Mucosa of rectum (tissue), 2 donors: Measurements from ENCODE around the gene INTS1.

Experiments
- H3K27ac ChIP-seq, 2 donors: one replicate each; pipeline ENCODE4 v1.7.0; 2013; ENCODE audit warnings: inconsistent platforms in 2 of 2, low read depth in 2 of 2, low read length in 2 of 2
- H3K27me3 ChIP-seq, 2 donors: one replicate each; pipeline ENCODE4 v1.7.0; 2013; ENCODE audit warnings: low read length in 2 of 2; ENCODE audit not compliant: control insufficient read depth in 2 of 2, insufficient read depth in 2 of 2
- H3K36me3 ChIP-seq, 2 donors: one replicate each; pipeline ENCODE4 v1.7.0; 2013; ENCODE audit warnings: low read length in 2 of 2; ENCODE audit not compliant: control insufficient read depth in 2 of 2, insufficient read depth in 2 of 2
- H3K4me1 ChIP-seq, 2 donors: one replicate each; pipeline ENCODE4 v1.7.0; 2013; ENCODE audit warnings: low read length in 2 of 2, mild to moderate bottlenecking in 1 of 2; ENCODE audit not compliant: control insufficient read depth in 2 of 2, insufficient read depth in 2 of 2
- H3K4me3 ChIP-seq, 2 donors: one replicate each; pipeline ENCODE4 v1.7.0; 2013; ENCODE audit warnings: low read length in 2 of 2
- H3K9ac ChIP-seq, 2 donors: one replicate each; pipeline ENCODE4 v1.7.0; 2013; ENCODE audit warnings: low read length in 2 of 2, low read depth in 1 of 2, mild to moderate bottlenecking in 1 of 2
- H3K9me3 ChIP-seq, 2 donors: one replicate each; pipeline ENCODE4 v1.7.0; 2013; ENCODE audit warnings: low read length in 2 of 2; ENCODE audit not compliant: control insufficient read depth in 2 of 2
- donor health status: healthy.
- donor health status: Normal muscosa, but diverticular disease.

INTS1 gene

GRCh38 chr7:1536455-1536742 is 32.2 kb upstream of the INTS1 start:
- peak overlapping the region; percentile 24 to 50 for H3K4me3 ChIP-seq
- H3K9me3 ChIP-seq, result no peaks in the 10 kb centered on the region
- H3K4me1 ChIP-seq, result peaks cover 41 to 48% of the 10 kb centered on the region in 2 donors
- H3K36me3 ChIP-seq, result peaks cover 28 to 30% of the 10 kb centered on the region in 2 donors
- H3K27ac ChIP-seq, result peak overlapping the region; percentile 88
- H3K9ac ChIP-seq, result peak overlapping the region; percentile 38 to 47
- H3K27me3 ChIP-seq, result no peaks in the 10 kb centered on the region

DNA sequence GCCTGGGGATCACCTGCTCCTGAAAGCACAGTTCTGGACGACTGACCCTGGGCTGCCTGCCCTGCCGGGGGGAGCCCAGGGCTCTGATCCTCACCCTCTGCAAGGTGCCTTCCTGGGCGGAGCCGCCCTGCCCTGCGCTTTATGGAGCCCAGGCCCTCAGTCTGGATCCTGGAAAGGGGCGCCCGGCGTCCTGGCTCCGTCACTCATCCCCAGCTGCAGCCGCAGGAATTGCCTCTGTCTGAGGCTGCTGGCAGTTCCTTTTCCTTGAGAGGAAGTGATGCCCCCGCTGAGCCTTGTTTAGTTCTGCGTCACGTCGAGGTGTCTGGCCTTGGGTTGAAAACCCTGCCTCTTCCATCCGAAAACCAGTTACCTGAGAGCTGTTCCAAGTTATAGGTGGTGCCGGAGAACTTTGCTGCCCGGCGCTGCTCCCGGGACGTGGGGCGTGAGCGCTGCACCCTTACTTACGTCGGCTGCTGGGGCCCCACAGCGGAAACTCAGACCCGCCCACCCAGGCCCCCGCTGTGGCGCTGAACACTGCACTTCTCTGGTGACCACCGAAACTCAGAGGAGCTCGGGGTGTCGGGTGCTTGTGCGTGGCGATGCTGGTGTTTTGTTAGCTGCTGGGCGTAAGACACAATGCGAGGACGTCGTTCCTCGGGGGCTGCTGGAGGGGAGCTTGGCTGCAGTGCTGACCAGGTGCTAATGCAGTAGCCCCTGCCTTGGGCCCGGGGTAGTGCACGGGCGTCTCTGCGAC is 31.7 kb upstream of the INTS1 start:
- Histone ChIP-seq H3K9me3 (no peaks in the 10 kb centered on the region), H3K4me3 (no peak overlapping the region), H3K9ac (no peak overlapping the region), H3K4me1 (peaks cover 41 to 51% of the 10 kb centered on the region in 2 donors), H3K27ac (peak overlapping the region; percentile 88), H3K27me3 (no peaks in the 10 kb centered on the region), H3K36me3 (peaks cover 23 to 25% of the 10 kb centered on the region in 2 donors)

GRCh38 chr7:1535100-1535458 is 30.9 kb upstream of the INTS1 start:
- H3K4me3 ChIP-seq, result no peak overlapping the region
- H3K27ac ChIP-seq, result no peak overlapping the region
- no peaks in the 10 kb centered on the region for H3K9me3 ChIP-seq
- no peaks in the 10 kb centered on the region for H3K27me3 ChIP-seq
- no peak overlapping the region for H3K9ac ChIP-seq
- H3K36me3 ChIP-seq, result peaks cover 17 to 19% of the 10 kb centered on the region in 2 donors
- H3K4me1 ChIP-seq, result peaks cover 41 to 51% of the 10 kb centered on the region in 2 donors

GRCh38 chr7:1534330-1535099 is 30.3 kb upstream of the INTS1 start:
- peaks cover 11 to 14% of the 10 kb centered on the region in 2 donors for H3K36me3 ChIP-seq
- H3K27me3 ChIP-seq, result no peaks in the 10 kb centered on the region
- H3K9me3 ChIP-seq, result no peaks in the 10 kb centered on the region
- H3K9ac ChIP-seq, result no peak overlapping the region
- H3K4me3 ChIP-seq, result no peak overlapping the region
- peak overlapping the region; percentile 98 to 99 for H3K27ac ChIP-seq
- peaks cover 44 to 51% of the 10 kb centered on the region in 2 donors for H3K4me1 ChIP-seq

DNA sequence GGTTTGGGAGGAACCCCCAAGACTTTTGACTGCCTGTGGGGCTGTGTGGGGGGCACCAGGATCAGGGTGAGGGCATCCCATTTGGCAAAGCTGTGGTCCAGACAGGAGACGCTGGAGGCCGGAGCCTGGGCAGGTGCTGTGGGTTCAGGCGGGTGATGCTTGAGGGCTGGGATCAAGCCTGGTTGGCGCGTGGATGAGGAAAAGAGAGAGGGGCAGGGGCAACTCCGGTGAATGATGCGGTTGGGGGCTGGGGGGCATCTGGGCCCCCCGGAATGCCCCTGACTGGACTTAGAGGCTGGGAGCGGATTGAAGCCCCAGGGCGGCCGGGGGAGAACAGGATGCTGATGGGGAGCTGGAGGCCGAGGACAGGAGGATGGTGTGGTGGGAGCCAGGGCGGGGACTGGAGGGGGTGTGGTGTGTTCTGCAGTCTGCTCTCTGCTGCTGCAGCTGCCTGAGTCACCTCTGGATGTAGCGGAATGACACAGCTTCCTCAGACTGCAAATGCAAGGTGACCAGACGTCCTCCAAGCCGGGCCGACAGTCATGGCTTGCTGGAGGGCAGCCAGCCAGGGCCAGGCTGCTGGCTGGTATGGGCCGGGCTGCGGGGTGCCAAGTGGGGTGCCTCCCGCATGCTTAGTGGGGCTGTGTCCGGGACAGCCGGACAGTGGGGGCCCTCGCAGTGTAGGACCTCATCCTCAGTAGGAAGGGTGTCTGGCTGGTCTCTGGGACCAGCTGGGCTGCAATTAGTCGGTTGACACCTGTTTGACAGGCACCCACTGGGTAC is 29.5 kb upstream of the INTS1 start:
- peak overlapping the region; percentile 80 to 81 for H3K4me3 ChIP-seq
- H3K4me1 ChIP-seq, result peaks cover 44 to 51% of the 10 kb centered on the region in 2 donors
- H3K36me3 ChIP-seq, result peaks cover 6% of the 10 kb centered on the region in 2 donors
- peak overlapping the region; percentile 84 to 94 for H3K9ac ChIP-seq
- H3K9me3 ChIP-seq, result no peaks in the 10 kb centered on the region
- H3K27me3 ChIP-seq, result no peaks in the 10 kb centered on the region
- H3K27ac ChIP-seq, result peak overlapping the region; percentile 98 to 99

GRCh38 chr7:1533255-1533546 is 29.0 kb upstream of the INTS1 start:
- Histone ChIP-seq H3K27ac (peak overlapping the region; percentile 98 to 99), H3K36me3 (peaks cover 3 to 6% of the 10 kb centered on the region in 2 donors), H3K4me1 (peaks cover 44 to 51% of the 10 kb centered on the region in 2 donors), H3K9ac (peak overlapping the region; percentile 84 to 94), H3K9me3 (no peaks in the 10 kb centered on the region), H3K4me3 (peak overlapping the region; percentile 80 to 81), H3K27me3 (no peaks in the 10 kb centered on the region)

GRCh38 chr7:1532456-1533254 is 28.5 kb upstream of the INTS1 start:
- H3K4me3 ChIP-seq, result peak overlapping the region; percentile 80 to 81
- H3K9me3 ChIP-seq, result no peaks in the 10 kb centered on the region
- H3K36me3 ChIP-seq, result peaks cover 3 to 6% of the 10 kb centered on the region in 2 donors
- H3K27me3 ChIP-seq, result no peaks in the 10 kb centered on the region
- peak overlapping the region; percentile 84 to 94 for H3K9ac ChIP-seq
- peaks cover 39 to 49% of the 10 kb centered on the region in 2 donors for H3K4me1 ChIP-seq
- peak overlapping the region; percentile 98 to 99 for H3K27ac ChIP-seq

DNA sequence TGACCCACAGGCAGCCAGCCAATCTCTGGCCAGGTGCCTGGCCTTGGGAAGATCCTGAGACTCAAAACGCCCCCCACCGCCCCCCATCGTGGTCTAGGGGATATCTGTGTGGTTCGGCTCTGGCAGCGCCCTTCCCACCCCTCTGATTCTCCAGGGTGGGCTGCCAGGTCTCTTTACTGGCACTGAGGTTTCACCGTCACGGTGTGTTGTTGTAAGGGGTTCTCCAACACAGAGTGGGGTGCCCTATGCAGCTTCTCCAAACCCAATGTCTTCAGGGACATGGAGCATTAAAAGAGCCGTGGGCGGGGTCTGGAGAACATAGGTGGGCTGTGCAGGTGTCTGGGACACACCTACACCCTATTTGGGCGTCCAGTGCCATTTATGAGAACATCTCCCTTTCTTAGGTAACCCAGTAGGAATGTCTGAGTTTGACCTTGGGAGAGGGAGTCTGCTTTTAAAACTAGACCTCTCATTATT is 27.8 kb upstream of the INTS1 start:
- peaks cover 3 to 6% of the 10 kb centered on the region in 2 donors for H3K36me3 ChIP-seq
- peak overlapping the region; percentile 98 to 99 for H3K27ac ChIP-seq
- H3K27me3 ChIP-seq, result no peaks in the 10 kb centered on the region
- H3K4me3 ChIP-seq, result peak overlapping the region; percentile 80 to 81
- no peaks in the 10 kb centered on the region for H3K9me3 ChIP-seq
- H3K4me1 ChIP-seq, result peaks cover 37 to 43% of the 10 kb centered on the region in 2 donors
- H3K9ac ChIP-seq, result peak overlapping the region; percentile 84 to 94

GRCh38 chr7:1531263-1531978 is 27.2 kb upstream of the INTS1 start:
- peak overlapping the region; percentile 84 to 94 for H3K9ac ChIP-seq
- peak overlapping the region; percentile 80 to 81 for H3K4me3 ChIP-seq
- H3K4me1 ChIP-seq, result peaks cover 31 to 41% of the 10 kb centered on the region in 2 donors

More at GRCh38 chr7:1531263-1531978, 27.2 kb upstream of the INTS1 start:
- Histone ChIP-seq H3K27ac (peak overlapping the region; percentile 98 to 99), H3K27me3 (no peaks in the 10 kb centered on the region), H3K9me3 (no peaks in the 10 kb centered on the region), H3K36me3 (peaks cover 3 to 6% of the 10 kb centered on the region in 2 donors)
